ENCODE measurements around the gene ACSM4. TPM values are rescaled to one million over a fixed set of nuclear protein-coding genes. Genes with fewer than 3 reads are reported as not detected.

Gene ACSM4
- total RNA-seq, 1 experiment from 2014 or later: not detected

Other genes starting within 250 kb of the ACSM4 start
- gene C1S, start 243.4 kb upstream of the ACSM4 start, total RNA-seq (2014; rRNA removed; shearing (Covaris generic)): 21.1 and 21.9 TPM in 2 replicates
- 2.6 and 3.5 TPM in 2 replicates for gene C1R, start 211.6 kb upstream of the ACSM4 start, total RNA-seq (2014; rRNA removed; shearing (Covaris generic))
- 5.1 and 6.4 TPM in 2 replicates for gene C1RL, start 194.9 kb upstream of the ACSM4 start, total RNA-seq (2014; rRNA removed; shearing (Covaris generic))
- gene RBP5, start 175.2 kb upstream of the ACSM4 start, total RNA-seq (2014; rRNA removed; shearing (Covaris generic)): not detected in 2 replicates
- gene CLSTN3, start 173.7 kb upstream of the ACSM4 start, total RNA-seq (2014; rRNA removed; shearing (Covaris generic)): 5.2 and 6.4 TPM in 2 replicates
- gene PEX5, start 114.4 kb upstream of the ACSM4 start, total RNA-seq (2014; rRNA removed; shearing (Covaris generic)): 8.9 and 13.9 TPM in 2 replicates
- 5.9 and 7.3 TPM in 2 replicates for gene CD163L1, start 140.1 kb downstream of the ACSM4 start, total RNA-seq (2014; rRNA removed; shearing (Covaris generic))
- gene CD163, start 199.7 kb downstream of the ACSM4 start, total RNA-seq (2014; rRNA removed; shearing (Covaris generic)): not detected in 2 replicates

Data from NCI-H460 (cell line).